GM12878 (cell line): ENCODE data around the gene ARVCF. TPM values are rescaled to one million over a fixed set of nuclear protein-coding genes. Genes with fewer than 3 reads are reported as not detected.

Source experiments
- ATAC-seq: fragments of 200-7000 bp; cut with Tn5 transposase; 3 replicates; pipeline ENCODE4 v1.9.1; 2020; ENCODE audit warnings: mild to moderate bottlenecking, moderate library complexity
- BruUV-seq: library from RNA; stranded (reverse); fragments of 400-500 nt; replicated peaks from 2 replicates; lab custom pipeline; 2021; lab: Mats Ljungman, UMichigan
- CTCF ChIA-PET: fragments of 300-600 bp; sonication (Branson Sonifier 250); formaldehyde crosslinking; extraction: SDS; loops from one replicate; lab custom pipeline; 2021; ENCODE audit warnings: inconsistent platforms; lab: Yijun Ruan, JAX
- POLR2A ChIA-PET: fragments of 350-600 bp; formaldehyde crosslinking; extraction: SDS; loops from one replicate; lab custom pipeline; 2021; ENCODE audit warnings: inconsistent platforms; lab: Charles Lee
- RAD21 ChIA-PET: fragments of 300-600 bp; sonication (Branson Sonifier 250); formaldehyde crosslinking; loops from one replicate; lab custom pipeline; 2023; ENCODE audit warnings: antibody characterized with exemption; ENCODE audit not compliant: unreplicated experiment; lab: Charles Lee
- SMC1A ChIA-PET: fragments of 300-600 bp; sonication (Branson Sonifier 250); formaldehyde crosslinking; loops from one replicate; lab custom pipeline; 2023; ENCODE audit not compliant: unreplicated experiment, uncharacterized antibody; lab: Charles Lee
- DNase-seq: peaks from one replicate; pipeline ENCODE4 v3.0.0-alpha.2; 2011; ENCODE audit warnings: low read depth, low spot score
- FAIRE-seq: peaks from 3 replicates; lab custom pipeline; 2011; peaks lifted over from hg19 to GRCh38; lab: Jason Lieb, UNC
- H2AFZ ChIP-seq: 2 replicates; pipeline ENCODE4 v1.6.0; 2011; ENCODE audit warnings: low read depth, low read length, control low read depth; ENCODE audit not compliant: control insufficient read depth
- H3K27ac ChIP-seq: 2 replicates; pipeline ENCODE4 v1.5.1; 2011; ENCODE audit warnings: control low read depth; ENCODE audit not compliant: control insufficient read depth, insufficient read depth
- H3K27me3 ChIP-seq, 2 experiments: replicated peaks in 1 of 2; 2 replicates each; pipeline versions ENCODE4 v1.6.0 to v1.6.1; 2011; ENCODE audit warnings: low read length in 1 of 2; ENCODE audit not compliant: control insufficient read depth in 2 of 2, insufficient read depth in 2 of 2
- H3K36me3 ChIP-seq, 2 experiments: 2 replicates each; pipeline ENCODE4 v1.5.1; 2011; ENCODE audit warnings: low read length in 1 of 2; ENCODE audit not compliant: control insufficient read depth in 2 of 2, insufficient read depth in 2 of 2
- H3K4me1 ChIP-seq: 2 replicates; pipeline ENCODE4 v1.6.1; 2011; ENCODE audit warnings: mild to moderate bottlenecking, low read length, moderate library complexity, mixed read lengths; ENCODE audit not compliant: control insufficient read depth, insufficient read depth
- H3K4me2 ChIP-seq: 2 replicates; pipeline ENCODE4 v1.6.0; 2011; ENCODE audit warnings: control low read depth; ENCODE audit not compliant: control insufficient read depth, insufficient read depth
- H3K4me3 ChIP-seq: fragments of 200-600 bp; sonication (generic); 2 replicates; pipeline ENCODE4 v1.5.1; 2016
- H3K79me2 ChIP-seq: 2 replicates; pipeline ENCODE4 v1.6.0; 2011; ENCODE audit warnings: low read length; ENCODE audit not compliant: control insufficient read depth, insufficient read depth
- H3K9ac ChIP-seq: 2 replicates; pipeline ENCODE4 v1.8.0; 2011; ENCODE audit warnings: low read length, control low read depth, mixed read lengths; ENCODE audit not compliant: control insufficient read depth, insufficient read depth
- H3K9me3 ChIP-seq: replicated peaks from 3 replicates; pipeline ENCODE4 v1.5.1; 2011; ENCODE audit warnings: mild to moderate bottlenecking, low read length; ENCODE audit not compliant: control insufficient read depth, insufficient read depth
- H4K20me1 ChIP-seq: 2 replicates; pipeline ENCODE4 v1.6.0; 2011; ENCODE audit not compliant: control insufficient read depth, insufficient read depth
- BACH1 ChIP-seq: fragments of 450-650 bp; IDR thresholded peaks from 2 replicates; pipeline ENCODE4 v1.6.1; 2017; ENCODE audit warnings: mild to moderate bottlenecking, borderline replicate concordance
- BHLHE40 ChIP-seq, 2 experiments: fragments of 450-650 bp in 1 of 2; IDR thresholded peaks; 2 replicates each; pipeline ENCODE4 v1.6.1; 2011 to 2017; ENCODE audit warnings: low read depth in 2 of 2, borderline replicate concordance in 1 of 2, improper control_type of control experiment in 1 of 2, low read length in 1 of 2, mild to moderate bottlenecking in 1 of 2
- CREM ChIP-seq: IDR thresholded peaks from 2 replicates; pipeline ENCODE4 v1.6.1; 2014; ENCODE audit warnings: antibody characterized with exemption, low read depth
- EED ChIP-seq: sonication (generic); IDR thresholded peaks from 2 replicates; pipeline ENCODE4 v1.6.1; 2016; ENCODE audit warnings: antibody characterized with exemption, low read depth
- FOS ChIP-seq: IDR thresholded peaks from 3 replicates; pipeline ENCODE4 v1.6.1; 2011; ENCODE audit warnings: borderline replicate concordance; ENCODE audit not compliant: insufficient read length; ENCODE audit errors: extremely low read depth
- HCFC1 ChIP-seq: fragments of 150-350 bp; IDR thresholded peaks from 2 replicates; pipeline ENCODE4 v1.6.1; 2014; ENCODE audit warnings: low read length
- IKZF1 ChIP-seq: fragments of 450-650 bp; conservative IDR thresholded peaks from 2 replicates; pipeline ENCODE4 v1.6.1; 2017; ENCODE audit warnings: antibody characterized with exemption, mild to moderate bottlenecking
- NFIC ChIP-seq: IDR thresholded peaks from 2 replicates; pipeline ENCODE4 v1.6.1; 2012; ENCODE audit warnings: low read depth, mild to moderate bottlenecking, inconsistent platforms, low read length, moderate library complexity
- NFXL1 ChIP-seq: fragments of 450-650 bp; IDR thresholded peaks from 2 replicates; pipeline ENCODE4 v1.6.1; 2017; ENCODE audit warnings: antibody characterized with exemption, mild to moderate bottlenecking, borderline replicate concordance
- RFX5 ChIP-seq: IDR thresholded peaks from 2 replicates; pipeline ENCODE4 v1.6.1; 2011; ENCODE audit warnings: low read depth, low read length, improper control_type of control experiment
- SMC3 ChIP-seq: IDR thresholded peaks from 2 replicates; pipeline ENCODE4 v1.6.1; 2011; ENCODE audit warnings: low read length, improper control_type of control experiment, borderline replicate concordance
- TCF3 ChIP-seq: IDR thresholded peaks from 2 replicates; pipeline ENCODE4 v1.6.1; 2012; ENCODE audit warnings: low read depth, mild to moderate bottlenecking, low read length, borderline replicate concordance; ENCODE audit not compliant: insufficient read depth
- ZBED1 ChIP-seq: IDR thresholded peaks from 2 replicates; pipeline ENCODE4 v1.6.1; 2016; ENCODE audit warnings: borderline replicate concordance
- ZNF207 ChIP-seq: fragments of 450-650 bp; IDR thresholded peaks from 2 replicates; pipeline ENCODE4 v1.6.1; 2014; ENCODE audit warnings: antibody characterized with exemption, mild to moderate bottlenecking, borderline replicate concordance
- ZNF24 ChIP-seq: fragments of 450-650 bp; IDR thresholded peaks from 2 replicates; pipeline ENCODE4 v1.6.1; 2017; ENCODE audit warnings: antibody characterized with exemption, mild to moderate bottlenecking
- WGBS: methylation state at CpG from one replicate; pipeline ENCODE4 v1.1.6; 2016; ENCODE audit warnings: low lambda C conversion rate; ENCODE audit not compliant: insufficient replicate concordance, insufficient coverage; ENCODE audit errors: missing lambda C conversion rate; 5-methylcytosine and 5-hydroxymethylcytosine counted together
- in situ Hi-C: fragments of 300-500 bp; cut with MboI; formaldehyde crosslinking; loops from 9 replicates; pipeline ENCODE4 v1.14.3; 2018; ENCODE audit warnings: mixed read lengths
- intact Hi-C: fragments of 100-400 bp; cut with micrococcal nuclease; formaldehyde crosslinking; loops from one replicate; pipeline ENCODE4 v1.14.2; 2022; ENCODE audit not compliant: unreplicated experiment
- polyA plus RNA-seq, 11 experiments: library from polyadenylated mRNA; depleted of rRNA in 4 of 11; unstranded in 6 of 11; stranded (reverse) in 5 of 11; fragments of >200 nt; fragmentation: Nextera tagmentation in 4 of 11; fragmentation: Illumina TruSeq in 1 of 11; extraction: Ambion mirVana in 4 of 11; extraction: Trizol in 1 of 11; gene quantifications; 1 replicate in 1 of 11; 2 replicates in 10 of 11; pipeline versions ENCODE4 v1.2.1 to v1.2.3, GENCODE V29; 2011 to 2016; ENCODE audit warnings: inconsistent platforms in 2 of 11, missing spikeins in 2 of 11, low read depth in 1 of 11
- total RNA-seq, 4 experiments: library from RNA; depleted of rRNA in 3 of 4; stranded (reverse); fragments of >200 nt in 3 of 4; fragmentation: Illumina TruSeq in 1 of 4; extraction: Trizol in 1 of 4; gene quantifications; 2 replicates each; pipeline versions ENCODE4 v1.2.1 to v1.2.3, GENCODE V29; 2013 to 2021
- TF ChIP-seq, protein P1 (sequence below): fragments of 450-650 bp; IDR thresholded peaks from 2 replicates; pipeline ENCODE4 v1.6.1; 2018; ENCODE audit warnings: borderline replicate concordance, mild to moderate bottlenecking; ENCODE audit not compliant: partially characterized antibody
- TF ChIP-seq, protein P2 (sequence below): IDR thresholded peaks from 2 replicates; pipeline ENCODE4 v1.6.1; 2012; ENCODE audit warnings: low read length, inconsistent platforms

Gene ARVCF
- total and polyA plus RNA-seq, 10 of the 15 experiments (the other 5 are each of a cell fraction or from before 2014, with no cell fraction given), result 0.13 to 1.9 (median 1.0) TPM; not detected in 2

- FAIRE-seq, result no peak
- H3K9me3 ChIP-seq, result peaks cover 2% of the 10 kb centered on the region; the same call in 2 of the 3 replicates
- in situ Hi-C loops (no loop called here), intact Hi-C loops (no loop called here)
- ATAC-seq, result no peak
- H3K27me3 ChIP-seq, result no peaks in the 10 kb centered on the region
- 95% methylated on average over 12 of the region's 12 CpGs for WGBS
- H3K79me2 ChIP-seq, result no peaks in the 10 kb centered on the region
- no peak overlapping the region for H3K27ac ChIP-seq
- no peak overlapping the region for H3K4me2 ChIP-seq
- H3K4me3 ChIP-seq, result no peak overlapping the region
- no peaks in the 10 kb centered on the region for H4K20me1 ChIP-seq
- no peak overlapping the region for H3K9ac ChIP-seq
- RAD21 ChIA-PET, result no interaction called here
- POLR2A ChIA-PET, result no interaction called here
- H3K36me3 ChIP-seq, result peaks cover 6 to 8% of the 10 kb centered on the region in 2 experiments; a peak in 3 of 4 replicates
- H3K4me1 ChIP-seq, result no peaks in the 10 kb centered on the region
- TF ChIP-seq BHLHE40 (IDR thresholded peaks at IDR 0.05; ENCODE audit: borderline replicate concordance in 1 of 2, low read depth in 2 of 2, low read length in 1 of 2) (no peak), ZBED1 (no peak), ZNF24 (no peak), BACH1 (no peak), NFXL1 (no peak), IKZF1 (no peak), CREM (no peak), RFX5 (no peak), TCF3 (no peak), EED (no peak), HCFC1 (no peak), SMC3 (no peak), ZNF207 (no peak), NFIC (no peak), FOS (no peak)
- TF ChIP-seq, protein P1, sequence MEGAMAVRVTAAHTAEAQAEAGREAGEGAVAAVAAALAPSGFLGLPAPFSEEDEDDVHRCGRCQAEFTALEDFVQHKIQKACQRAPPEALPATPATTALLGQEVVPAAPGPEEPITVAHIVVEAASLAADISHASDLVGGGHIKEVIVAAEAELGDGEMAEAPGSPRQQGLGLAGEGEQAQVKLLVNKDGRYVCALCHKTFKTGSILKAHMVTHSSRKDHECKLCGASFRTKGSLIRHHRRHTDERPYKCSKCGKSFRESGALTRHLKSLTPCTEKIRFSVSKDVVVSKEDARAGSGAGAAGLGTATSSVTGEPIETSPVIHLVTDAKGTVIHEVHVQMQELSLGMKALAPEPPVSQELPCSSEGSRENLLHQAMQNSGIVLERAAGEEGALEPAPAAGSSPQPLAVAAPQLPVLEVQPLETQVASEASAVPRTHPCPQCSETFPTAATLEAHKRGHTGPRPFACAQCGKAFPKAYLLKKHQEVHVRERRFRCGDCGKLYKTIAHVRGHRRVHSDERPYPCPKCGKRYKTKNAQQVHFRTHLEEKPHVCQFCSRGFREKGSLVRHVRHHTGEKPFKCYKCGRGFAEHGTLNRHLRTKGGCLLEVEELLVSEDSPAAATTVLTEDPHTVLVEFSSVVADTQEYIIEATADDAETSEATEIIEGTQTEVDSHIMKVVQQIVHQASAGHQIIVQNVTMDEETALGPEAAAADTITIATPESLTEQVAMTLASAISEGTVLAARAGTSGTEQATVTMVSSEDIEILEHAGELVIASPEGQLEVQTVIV, result no peak
- TF ChIP-seq, protein P2, sequence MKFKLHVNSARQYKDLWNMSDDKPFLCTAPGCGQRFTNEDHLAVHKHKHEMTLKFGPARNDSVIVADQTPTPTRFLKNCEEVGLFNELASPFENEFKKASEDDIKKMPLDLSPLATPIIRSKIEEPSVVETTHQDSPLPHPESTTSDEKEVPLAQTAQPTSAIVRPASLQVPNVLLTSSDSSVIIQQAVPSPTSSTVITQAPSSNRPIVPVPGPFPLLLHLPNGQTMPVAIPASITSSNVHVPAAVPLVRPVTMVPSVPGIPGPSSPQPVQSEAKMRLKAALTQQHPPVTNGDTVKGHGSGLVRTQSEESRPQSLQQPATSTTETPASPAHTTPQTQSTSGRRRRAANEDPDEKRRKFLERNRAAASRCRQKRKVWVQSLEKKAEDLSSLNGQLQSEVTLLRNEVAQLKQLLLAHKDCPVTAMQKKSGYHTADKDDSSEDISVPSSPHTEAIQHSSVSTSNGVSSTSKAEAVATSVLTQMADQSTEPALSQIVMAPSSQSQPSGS, result no peak
- DNase-seq, result no peak
- no peak overlapping the region for H2AFZ ChIP-seq
- BruUV-seq, result no TSS peak
- CTCF ChIA-PET, result no interaction called here
- SMC1A ChIA-PET, result no interaction called here
Measured at GRCh38 chr22:20054034-20054427, 37.4 kb upstream of the ARVCF start.
